DND-41 (cell line): ENCODE measurements around the gene SLFNL1.

ENCODE experiments used
- ATAC-seq: fragments of 200-7000 bp; cut with Tn5 transposase; 3 replicates; pipeline ENCODE4 v1.9.1; 2021; ENCODE audit warnings: low read depth; ENCODE audit not compliant: insufficient read depth
- DNase-seq: peaks from one replicate; pipeline ENCODE4 v3.0.0-alpha.2; 2020
- H2AFZ ChIP-seq: 2 replicates; pipeline ENCODE4 v1.6.0; 2012; ENCODE audit warnings: low read depth, low read length
- H3K27ac ChIP-seq: 2 replicates; pipeline ENCODE4 v1.5.1; 2012; ENCODE audit warnings: low read length, inconsistent platforms
- H3K27me3 ChIP-seq: fragments of 200-600 bp; sonication (generic); 2 replicates; pipeline ENCODE4 v1.6.0; 2012; ENCODE audit warnings: low read length, mild to moderate bottlenecking, inconsistent platforms; ENCODE audit not compliant: insufficient read depth, poor library complexity
- H3K36me3 ChIP-seq: 2 replicates; pipeline ENCODE4 v1.5.1; 2012; ENCODE audit warnings: low read length, inconsistent platforms; ENCODE audit not compliant: insufficient read depth
- H3K4me1 ChIP-seq: 2 replicates; pipeline ENCODE4 v1.5.1; 2012; ENCODE audit warnings: mild to moderate bottlenecking, low read length; ENCODE audit not compliant: insufficient read depth
- H3K4me2 ChIP-seq: 2 replicates; pipeline ENCODE4 v1.6.0; 2012; ENCODE audit warnings: mild to moderate bottlenecking, moderate library complexity, low read length, inconsistent platforms; ENCODE audit not compliant: insufficient read depth
- H3K4me3 ChIP-seq, 2 experiments: fragments of 200-600 bp in 1 of 2; shearing (Covaris generic) in 1 of 2; 2 replicates each; pipeline ENCODE4 v1.5.1; 2012 to 2016; ENCODE audit warnings: inconsistent platforms in 2 of 2, low read length in 2 of 2, mild to moderate bottlenecking in 2 of 2, low read depth in 1 of 2, moderate library complexity in 1 of 2
- H3K79me2 ChIP-seq: 2 replicates; pipeline ENCODE4 v1.6.0; 2012; ENCODE audit warnings: low read length, inconsistent platforms; ENCODE audit not compliant: insufficient read depth
- H3K9ac ChIP-seq: 2 replicates; pipeline ENCODE4 v1.6.0; 2012; ENCODE audit warnings: low read depth, mild to moderate bottlenecking, inconsistent platforms, low read length, moderate library complexity
- H3K9me3 ChIP-seq: 2 replicates; pipeline ENCODE4 v1.5.1; 2012; ENCODE audit warnings: low read length, moderate library complexity, mild to moderate bottlenecking, inconsistent platforms; ENCODE audit not compliant: insufficient read depth, severe bottlenecking
- H4K20me1 ChIP-seq: 2 replicates; pipeline ENCODE4 v1.6.0; 2012; ENCODE audit warnings: low read length; ENCODE audit not compliant: insufficient read depth
- CTCF ChIP-seq: IDR thresholded peaks from 2 replicates; pipeline ENCODE4 v1.5.1; 2012; ENCODE audit warnings: borderline replicate concordance, low read length, moderate library complexity, mild to moderate bottlenecking; ENCODE audit not compliant: poor library complexity, severe bottlenecking; ENCODE audit errors: extremely low read depth
- EZH2 ChIP-seq: IDR thresholded peaks from 3 replicates; pipeline ENCODE4 v1.6.1; 2012; ENCODE audit warnings: borderline replicate concordance, low read depth, mild to moderate bottlenecking, moderate library complexity, low read length, inconsistent platforms; ENCODE audit not compliant: severe bottlenecking

SLFNL1 gene

GRCh38 chr1:40987439-40988276 lies 33.9 kb downstream of the SLFNL1 start:
- peaks cover 5% of the 10 kb centered on the region; the same call in 1 of the 2 replicates for H3K4me1 ChIP-seq
- TF ChIP-seq CTCF: no peak
- no peak for TF ChIP-seq EZH2
- peaks cover 98% of the 10 kb centered on the region for H3K36me3 ChIP-seq

GRCh38 chr1:40986956-40987355 lies 34.6 kb downstream of the SLFNL1 start:
- no peak overlapping the region for H3K4me3 ChIP-seq
- no peak overlapping the region for H2AFZ ChIP-seq
- H3K27ac ChIP-seq: no peak overlapping the region
- no peaks in the 10 kb centered on the region for H3K9me3 ChIP-seq
- H4K20me1 ChIP-seq: peaks cover 59% of the 10 kb centered on the region; the same call in 1 of the 2 replicates
- H3K9ac ChIP-seq: no peak overlapping the region
- peaks cover 84% of the 10 kb centered on the region for H3K79me2 ChIP-seq
- H3K27me3 ChIP-seq: no peaks in the 10 kb centered on the region
- peaks cover 98% of the 10 kb centered on the region for H3K36me3 ChIP-seq
- DNase-seq (no peak), ATAC-seq (no peak)
- H3K4me2 ChIP-seq: no peak overlapping the region
- TF ChIP-seq EZH2 (no peak), CTCF (no peak)
- peaks cover 9% of the 10 kb centered on the region for H3K4me1 ChIP-seq

More at GRCh38 chr1:40987439-40988276, 33.9 kb downstream of the SLFNL1 start:
- no peak for DNase-seq
- no peak overlapping the region for H2AFZ ChIP-seq
- peaks cover 82% of the 10 kb centered on the region for H3K79me2 ChIP-seq
- no peaks in the 10 kb centered on the region for H3K27me3 ChIP-seq
- H3K9ac ChIP-seq: no peak overlapping the region
- H3K4me3 ChIP-seq: no peak overlapping the region
- H4K20me1 ChIP-seq: peaks cover 56% of the 10 kb centered on the region; the same call in 1 of the 2 replicates
- no peak overlapping the region for H3K4me2 ChIP-seq
- ATAC-seq: no peak
- no peak overlapping the region for H3K27ac ChIP-seq
- H3K9me3 ChIP-seq: no peaks in the 10 kb centered on the region

GRCh38 chr1:40986328-40986783 lies 35.2 kb downstream of the SLFNL1 start:
- Histone ChIP-seq H4K20me1 (peaks cover 64% of the 10 kb centered on the region; the same call in 1 of the 2 replicates), H3K27me3 (no peaks in the 10 kb centered on the region), H3K27ac (no peak overlapping the region), H3K4me1 (peaks cover 15% of the 10 kb centered on the region), H3K36me3 (peaks cover 98% of the 10 kb centered on the region), H3K4me3 (no peak overlapping the region), H3K9ac (no peak overlapping the region), H3K4me2 (no peak overlapping the region), H2AFZ (no peak overlapping the region), H3K9me3 (no peaks in the 10 kb centered on the region), H3K79me2 (peaks cover 84% of the 10 kb centered on the region)
- ATAC-seq (no peak), DNase-seq (no peak)
- TF ChIP-seq CTCF (no peak), EZH2 (no peak)
